A549 (cell line): ENCODE data around the gene EWSR1. TPM values are rescaled to one million over a fixed set of nuclear protein-coding genes. Genes with fewer than 3 reads are reported as not detected.

Experiments used
- ATAC-seq, 2 experiments: fragments of 200-7000 bp in 1 of 2; fragments of >200 bp in 1 of 2; cut with Nextera tagmentation in 1 of 2; cut with Tn5 transposase in 1 of 2; 3 replicates each; pipeline versions ENCODE4 v1.8.0 to v1.9.1; 2018 to 2020; ENCODE audit warnings: mild to moderate bottlenecking in 1 of 2, moderate library complexity in 1 of 2
- CTCF ChIA-PET: fragments of 300-600 bp; sonication (Branson Sonifier 250); formaldehyde crosslinking; extraction: SDS; loops from one replicate; lab custom pipeline; 2021; ENCODE audit warnings: antibody characterized with exemption, inconsistent platforms; lab: Yijun Ruan, JAX
- POLR2A ChIA-PET: fragments of 350-600 bp; formaldehyde crosslinking; extraction: SDS; loops from one replicate; lab custom pipeline; 2021; ENCODE audit warnings: antibody characterized with exemption, inconsistent platforms; lab: Yijun Ruan, JAX
- DNase-seq, 2 experiments: peaks; one replicate each; pipeline versions ENCODE4 v3.0.0 to v3.0.0-alpha.2; 2011 to 2016; ENCODE audit warnings: low read depth in 1 of 2, low spot score in 1 of 2
- FAIRE-seq: peaks from 2 replicates; lab custom pipeline; 2011; peaks lifted over from hg19 to GRCh38; lab: Jason Lieb, UNC
- H3K27ac ChIP-seq, 2 experiments: fragments of >200 bp; sonication (Bioruptor Twin); formaldehyde crosslinking; 3 replicates each; pipeline ENCODE4 v1.5.1; 2016 to 2017
- H3K4me1 ChIP-seq: fragments of >200 bp; sonication (Bioruptor Twin); formaldehyde crosslinking; 3 replicates; pipeline ENCODE4 v1.6.1; 2016
- H3K4me2 ChIP-seq: fragments of >200 bp; sonication (Bioruptor Twin); formaldehyde crosslinking; 3 replicates; pipeline ENCODE4 v1.6.1; 2016
- H3K4me3 ChIP-seq: fragments of >200 bp; sonication (Bioruptor Twin); formaldehyde crosslinking; 3 replicates; pipeline ENCODE4 v1.5.1; 2016
- H3K9me3 ChIP-seq: fragments of >200 bp; sonication (Bioruptor Twin); formaldehyde crosslinking; 3 replicates; pipeline ENCODE4 v1.6.1; 2016
- BCL3 ChIP-seq: fragments of >200 bp; sonication (Bioruptor Twin); formaldehyde crosslinking; IDR thresholded peaks from 3 replicates; pipeline ENCODE4 v1.6.1; 2016
- BHLHE40 ChIP-seq: IDR thresholded peaks from 2 replicates; pipeline ENCODE4 v1.6.1; 2012; ENCODE audit warnings: low read depth, low read length, inconsistent platforms
- CHD4 ChIP-seq: fragments of 200-600 bp; sonication (generic); IDR thresholded peaks from 2 replicates; pipeline ENCODE4 v1.6.1; 2016; ENCODE audit warnings: antibody characterized with exemption, mild to moderate bottlenecking, borderline replicate concordance
- E2F6 ChIP-seq: IDR thresholded peaks from 2 replicates; pipeline ENCODE4 v1.6.1; 2012; ENCODE audit warnings: low read depth, borderline replicate concordance
- EHMT2 ChIP-seq: fragments of 200-600 bp; sonication (generic); IDR thresholded peaks from 2 replicates; pipeline ENCODE4 v1.6.1; 2016; ENCODE audit warnings: antibody characterized with exemption, low read depth, mild to moderate bottlenecking, moderate library complexity
- FOSB ChIP-seq: fragments of 250-450 bp; sonication (Bioruptor Pico); IDR thresholded peaks from 2 replicates; pipeline ENCODE4 v1.5.0; 2020; ENCODE audit warnings: mild to moderate bottlenecking, moderate library complexity
- FOSL2 ChIP-seq, 2 experiments: fragments of 450-650 bp in 1 of 2; fragments of >200 bp in 1 of 2; sonication (Bioruptor Twin) in 1 of 2; formaldehyde crosslinking; IDR thresholded peaks; 2 replicates each; pipeline versions ENCODE4 v1.5.0 to v1.6.1; 2016 to 2020; ENCODE audit warnings: mild to moderate bottlenecking in 1 of 2, moderate library complexity in 1 of 2
- GATA3 ChIP-seq: IDR thresholded peaks from 2 replicates; pipeline ENCODE4 v1.6.1; 2012; ENCODE audit warnings: borderline replicate concordance
- HEYL ChIP-seq: fragments of 250-450 bp; sonication (Bioruptor Pico); IDR thresholded peaks from 2 replicates; pipeline ENCODE4 v1.8.0; 2021; ENCODE audit warnings: mild to moderate bottlenecking, moderate library complexity
- HOXA7 ChIP-seq: fragments of 250-450 bp; sonication (Bioruptor Pico); IDR thresholded peaks from 2 replicates; pipeline ENCODE4 v1.5.0; 2020; ENCODE audit warnings: mild to moderate bottlenecking, moderate library complexity
- HOXB13 ChIP-seq: fragments of 250-450 bp; sonication (Bioruptor Pico); IDR thresholded peaks from 2 replicates; pipeline ENCODE4 v1.5.0; 2020; ENCODE audit warnings: low read depth, mild to moderate bottlenecking, moderate library complexity
- JUN ChIP-seq, 2 experiments: fragments of >200 bp; sonication (Bioruptor Twin); formaldehyde crosslinking; IDR thresholded peaks; 2 replicates in 1 of 2; 3 replicates in 1 of 2; pipeline ENCODE4 v1.6.1; 2016 to 2017
- MAFK ChIP-seq: fragments of 450-650 bp; IDR thresholded peaks from 2 replicates; pipeline ENCODE4 v1.6.1; 2014; ENCODE audit not compliant: partially characterized antibody
- MAX ChIP-seq: IDR thresholded peaks from 2 replicates; pipeline ENCODE4 v1.6.1; 2012
- NR3C1 ChIP-seq: fragments of >200 bp; sonication (Bioruptor Twin); formaldehyde crosslinking; IDR thresholded peaks from 3 replicates; pipeline ENCODE4 v1.6.1; 2017
- POLR2A ChIP-seq: IDR thresholded peaks from 2 replicates; pipeline ENCODE4 v1.6.1; 2012; ENCODE audit warnings: mild to moderate bottlenecking, low read length
- RAD21 ChIP-seq, 2 experiments: fragments of >200 bp in 1 of 2; sonication (Bioruptor Twin) in 1 of 2; formaldehyde crosslinking in 1 of 2; IDR thresholded peaks in 1 of 2; conservative IDR thresholded peaks in 1 of 2; 2 replicates in 1 of 2; 3 replicates in 1 of 2; pipeline ENCODE4 v1.6.1; 2012 to 2018; ENCODE audit warnings: inconsistent platforms in 1 of 2
- REST ChIP-seq: fragments of 200-600 bp; sonication (generic); IDR thresholded peaks from 2 replicates; pipeline ENCODE4 v1.6.1; 2016; ENCODE audit warnings: antibody characterized with exemption, mild to moderate bottlenecking, moderate library complexity
- ZNF302 ChIP-seq: fragments of 250-450 bp; sonication (Bioruptor Pico); IDR thresholded peaks from 2 replicates; pipeline ENCODE4 v1.9.0; 2021; ENCODE audit warnings: inconsistent platforms, mild to moderate bottlenecking, moderate library complexity
- WGBS: methylation state at CpG from one replicate; pipeline ENCODE4 v1.1.6; 2017; ENCODE audit errors: missing lambda C conversion rate; 5-methylcytosine and 5-hydroxymethylcytosine counted together
- polyA minus RNA-seq: library from RNA; depleted of rRNA, polyadenylated mRNA; stranded (reverse); fragments of >200 nt; gene quantifications from 2 replicates; pipeline ENCODE4 v1.2.3, GENCODE V29; 2011; rRNA and poly(A)+ RNA removed
- polyA plus RNA-seq, 4 experiments: library from polyadenylated mRNA; depleted of rRNA in 3 of 4; stranded (reverse); fragments of >200 nt; fragmentation: RNase III in 1 of 4; extraction: RNeasy Plus Mini Kit Qiagen cat#74134 plus additional on column Dnase treatment in 1 of 4; gene quantifications; 2 replicates in 3 of 4; 3 replicates in 1 of 4; pipeline ENCODE4 v1.2.3, GENCODE V29; 2011 to 2017
- TF ChIP-seq, protein P1 (sequence below): fragments of 150-350 bp; IDR thresholded peaks from 2 replicates; pipeline ENCODE4 v1.6.1; 2014; ENCODE audit warnings: low read depth, mild to moderate bottlenecking, low read length

The EWSR1 gene
- polyA plus RNA-seq (2011; rRNA removed) (146 and 202 TPM in 2 replicates), polyA plus RNA-seq (2017; fragmentation: RNase III; extraction: RNeasy Plus Mini Kit Qiagen cat#74134 plus additional on column Dnase treatment) (266 to 281 TPM (median 272 TPM) in 3 replicates), polyA minus RNA-seq (233 and 303 TPM in 2 replicates)
- polyA plus RNA-seq (2012; cell fraction: cytosol; rRNA removed), result 174 and 243 TPM in 2 replicates
- 430 and 508 TPM in 2 replicates for polyA plus RNA-seq (2012; cell fraction: nucleus; rRNA removed)

DNA sequence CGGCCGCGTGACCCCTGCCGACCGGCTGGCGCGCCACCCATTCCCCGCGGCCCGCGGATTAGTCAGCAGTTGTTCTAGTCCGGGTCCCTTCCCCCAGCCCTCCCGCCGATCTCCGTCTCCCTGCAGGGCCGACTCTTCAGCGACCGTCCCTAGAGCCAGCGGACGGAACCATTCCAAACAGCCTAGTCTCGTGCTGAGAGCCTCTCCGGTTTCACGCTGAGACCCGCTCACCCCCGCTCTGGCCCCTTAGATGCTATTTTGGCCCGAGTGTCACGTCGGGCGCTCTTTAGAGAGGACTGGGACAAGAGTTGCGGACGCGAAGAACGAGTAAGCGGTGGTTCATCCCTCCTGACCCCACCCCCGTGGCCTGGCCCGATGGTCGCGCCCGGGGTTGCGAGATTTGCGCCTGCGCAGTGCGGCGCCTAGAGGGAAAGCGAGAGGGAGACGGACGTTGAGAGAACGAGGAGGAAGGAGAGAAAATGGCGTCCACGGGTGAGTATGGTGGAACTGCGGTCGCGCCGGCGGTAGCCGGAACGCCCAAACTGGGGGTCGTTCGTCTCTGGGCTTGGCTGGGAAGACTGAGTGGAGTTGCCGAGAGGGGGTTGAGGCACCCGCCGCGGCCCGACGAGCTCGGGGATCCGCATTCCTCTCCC, at the start of gene EWSR1, which contains the start of gene RHBDD3:
Gene EWSR1, plus strand, starts transcription at position 411 of the 653 bp plus-strand sequence. Its CDS starts 69 bp downstream, at position 480.
Gene RHBDD3, minus strand, starts transcription at position 124 of the 653 bp plus-strand sequence. CDS start 2,355 bp downstream, outside the sequence.
- H3K9me3 ChIP-seq, result no peaks in the 10 kb centered on the region
- POLR2A ChIA-PET, result interaction anchor here (1.2 kb wide), 1 partner anchor 39 kb away, joined by 4 read pairs; the partner anchor contains the start of gene GAS2L1
- FAIRE-seq (no peak), DNase-seq (peak; percentile 70 to 94), ATAC-seq (peak; percentile 89 to 93)
- H3K4me1 ChIP-seq, result peaks cover 34% of the 10 kb centered on the region
- H3K4me3 ChIP-seq, result peak within 1 kb of the TSS; percentile 99
- TF ChIP-seq EHMT2, result no peak
- peak; percentile 62 for TF ChIP-seq POLR2A
- no peak for TF ChIP-seq ZNF302 (CRISPR knock-in tag)
- TF ChIP-seq CHD4, result no peak
- peak; percentile 46 for TF ChIP-seq MAFK
- no peak for TF ChIP-seq HEYL (CRISPR knock-in tag)
- TF ChIP-seq E2F6, result 0 out of 2 replicates have a peak, but pooled peaks have one; percentile 6
- no peak for TF ChIP-seq RAD21 (conservative IDR thresholded peaks at IDR 0.05 in 1 of 2, IDR thresholded peaks at IDR 0.05 in 1 of 2)
- TF ChIP-seq, protein P1, sequence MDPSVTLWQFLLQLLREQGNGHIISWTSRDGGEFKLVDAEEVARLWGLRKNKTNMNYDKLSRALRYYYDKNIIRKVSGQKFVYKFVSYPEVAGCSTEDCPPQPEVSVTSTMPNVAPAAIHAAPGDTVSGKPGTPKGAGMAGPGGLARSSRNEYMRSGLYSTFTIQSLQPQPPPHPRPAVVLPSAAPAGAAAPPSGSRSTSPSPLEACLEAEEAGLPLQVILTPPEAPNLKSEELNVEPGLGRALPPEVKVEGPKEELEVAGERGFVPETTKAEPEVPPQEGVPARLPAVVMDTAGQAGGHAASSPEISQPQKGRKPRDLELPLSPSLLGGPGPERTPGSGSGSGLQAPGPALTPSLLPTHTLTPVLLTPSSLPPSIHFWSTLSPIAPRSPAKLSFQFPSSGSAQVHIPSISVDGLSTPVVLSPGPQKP, result no peak
- peak; percentile 51 to 72; a peak in 2 of 5 replicates for TF ChIP-seq JUN (IDR thresholded peaks at IDR 0.05)
- TF ChIP-seq NR3C1, result no peak
- peak; percentile 50; the same call in 1 of the 3 replicates for TF ChIP-seq BCL3
- no peak for TF ChIP-seq HOXB13 (CRISPR knock-in tag)
- peak; percentile 77 for TF ChIP-seq GATA3
- no peak for TF ChIP-seq FOSB
- peak; percentile 73; the same call in 1 of the 2 replicates for TF ChIP-seq MAX
- TF ChIP-seq HOXA7 (CRISPR knock-in tag), result no peak
- TF ChIP-seq FOSL2 (IDR thresholded peaks at IDR 0.05), result no peak
- peak; percentile 76 for TF ChIP-seq FOSL2 (CRISPR knock-in tag; IDR thresholded peaks at IDR 0.05)
- no peak for TF ChIP-seq REST
- TF ChIP-seq BHLHE40, result peak; percentile 72; the same call in 1 of the 2 replicates
- WGBS, result 0% methylated on average over 28 of the region's 67 CpGs
- peak within 1 kb of the TSS; percentile 100 for H3K27ac ChIP-seq
- H3K4me2 ChIP-seq, result peak within 1 kb of the TSS; percentile 98
- CTCF ChIA-PET, result interaction anchor here (1.1 to 1.5 kb wide), 2 partner anchors 20 to 23 kb away, joined by 3 to 4 read pairs; no protein-coding TSS in a partner anchor
